Thyroid gland (tissue), 4 donors: ENCODE measurements around the gene ENPP3.

Source experiments
- CTCF ChIP-seq, 6 experiments: fragments of 200-600 bp in 3 of 6; fragments of 450-650 bp in 3 of 6; sonication (generic) in 3 of 6; IDR thresholded peaks; one replicate each; pipeline ENCODE4 v1.5.1; 2016 to 2019; ENCODE audit warnings: antibody characterized with exemption in 6 of 6, mild to moderate bottlenecking in 2 of 6, inconsistent platforms in 1 of 6, moderate library complexity in 1 of 6
- POLR2A ChIP-seq, 2 donors: fragments of 450-650 bp; IDR thresholded peaks; one replicate each; pipeline ENCODE4 v1.6.1; 2017; ENCODE audit warnings: antibody characterized with exemption in 2 of 2, mild to moderate bottlenecking in 2 of 2, moderate library complexity in 1 of 2

GRCh38 chr6:131685266-131685780 is 48.2 kb downstream of the ENPP3 start:
- TF ChIP-seq POLR2A (IDR thresholded peaks at IDR 0.05) (no peak), CTCF (IDR thresholded peaks at IDR 0.05) (no peak)
